GM12865 (cell line): Measurements from ENCODE around the gene CLASP1.
"Not testable (repeated sequence)": the region's sequence is repeated elsewhere in the genome, so short reads cannot be mapped to it uniquely, and the experiment has no call there.

Experiments used
- DNase-seq: peaks from one replicate; pipeline ENCODE4 v3.0.0; 2010; ENCODE audit warnings: low read depth
- H3K4me3 ChIP-seq: 2 replicates; pipeline ENCODE4 v1.5.1; 2011; ENCODE audit warnings: mild to moderate bottlenecking, low read depth, low read length, control low read depth
- CTCF ChIP-seq: IDR thresholded peaks from 2 replicates; pipeline ENCODE4 v1.5.1; 2011; ENCODE audit warnings: low read length, control low read depth, low read depth, inconsistent platforms; ENCODE audit not compliant: insufficient read depth; ENCODE audit errors: missing control alignments

Gene CLASP1

DNA sequence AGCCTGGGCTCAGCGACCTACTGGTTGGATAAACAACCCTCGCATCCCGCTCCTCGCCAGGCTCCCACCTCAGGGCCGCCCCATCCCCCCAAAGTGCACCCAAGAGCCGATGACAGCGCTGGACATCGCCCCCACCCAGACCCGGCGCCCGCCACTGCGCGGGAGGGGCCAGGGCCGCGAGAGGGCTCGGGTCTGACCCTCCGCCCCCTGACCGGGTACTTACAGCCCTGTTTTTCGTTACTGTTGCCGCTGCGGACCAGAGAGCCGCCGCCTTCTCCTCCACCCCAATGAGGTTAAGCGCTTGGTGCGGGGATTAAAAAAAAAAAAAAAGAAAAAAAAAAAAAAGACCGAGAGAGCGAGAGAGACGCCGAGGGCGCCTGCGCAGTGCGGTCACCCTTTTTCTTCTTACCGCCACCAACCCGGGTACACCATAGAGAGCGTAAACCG, at the start of gene CLASP1:
TSS of gene CLASP1 (minus strand) at position 314 of the 447 bp plus-strand sequence. CDS start 43,567 bp downstream, outside the sequence.
- DNase-seq = no peak

DNA sequence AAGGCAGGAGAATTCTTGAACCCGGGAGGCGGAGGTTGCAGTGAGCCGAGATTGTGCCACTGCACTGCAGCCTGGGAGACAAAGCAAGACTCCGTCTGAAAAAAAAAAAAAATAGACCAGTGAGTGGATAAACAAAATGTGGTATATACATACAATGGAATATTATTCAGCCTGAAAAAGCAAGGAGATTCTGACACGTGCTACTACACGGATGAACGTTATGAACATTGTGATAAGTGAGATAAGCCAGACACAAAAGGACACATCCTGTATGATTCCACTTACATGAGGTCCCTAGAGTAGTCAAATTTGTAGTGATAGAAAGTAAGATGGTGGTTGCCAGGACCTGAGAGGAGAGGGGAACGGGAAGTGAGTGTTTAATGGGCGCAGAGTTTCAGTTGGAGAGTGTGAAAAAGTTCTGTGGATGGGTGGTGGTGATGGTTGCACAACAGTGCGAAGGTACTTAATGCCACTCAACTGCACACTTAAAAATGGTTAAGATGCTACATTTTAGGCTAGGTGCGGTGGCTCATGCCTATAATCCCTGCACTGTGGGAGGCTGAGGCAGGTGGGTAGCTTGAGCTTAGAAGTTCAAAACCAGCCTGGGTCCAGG, 49.2 kb upstream of the CLASP1 start:
- no peak overlapping the region for H3K4me3 ChIP-seq
- DNase-seq = no peak
- TF ChIP-seq CTCF = no peak

More for the DNA sequence above, at the start of gene CLASP1:
- no peak for TF ChIP-seq CTCF
- peak within 1 kb of the TSS; percentile 96 for H3K4me3 ChIP-seq

GRCh38 chr2:121697108-121697631, 47.9 kb upstream of the CLASP1 start:
- H3K4me3 ChIP-seq = no peak overlapping the region
- no peak for DNase-seq
- TF ChIP-seq CTCF = no peak

DNA sequence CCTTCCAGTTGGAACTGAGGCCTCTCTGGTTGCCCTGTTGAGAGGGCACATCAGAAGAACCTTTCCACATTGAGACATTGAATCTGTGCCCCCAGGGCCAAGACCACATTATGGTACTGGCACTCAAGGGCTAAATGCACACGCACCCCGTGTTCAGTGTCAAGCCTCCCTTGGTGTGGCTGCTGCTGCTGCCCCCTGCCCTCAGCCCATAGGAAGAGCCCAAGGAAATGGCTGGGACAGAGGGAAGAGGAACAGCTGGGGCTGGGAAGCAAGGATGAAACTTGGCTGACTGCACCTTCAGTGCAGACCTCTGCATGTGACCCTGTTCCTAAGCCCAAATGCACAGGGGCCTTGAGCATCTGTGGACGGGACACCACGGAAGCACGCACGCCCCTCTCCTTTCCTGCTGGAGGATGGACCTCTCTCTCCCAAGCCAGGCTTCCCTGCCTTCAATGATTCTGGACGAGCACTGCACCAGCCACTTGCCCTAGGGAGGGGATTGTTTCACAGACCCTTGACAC, 47.2 kb upstream of the CLASP1 start:
- H3K4me3 ChIP-seq = no peak overlapping the region
- no peak for TF ChIP-seq CTCF
- no peak for DNase-seq

- no peak overlapping the region for H3K4me3 ChIP-seq
- TF ChIP-seq CTCF = no peak
- no peak for DNase-seq
Observed at GRCh38 chr2:121695171-121695451, 45.8 kb upstream of the CLASP1 start.

DNA sequence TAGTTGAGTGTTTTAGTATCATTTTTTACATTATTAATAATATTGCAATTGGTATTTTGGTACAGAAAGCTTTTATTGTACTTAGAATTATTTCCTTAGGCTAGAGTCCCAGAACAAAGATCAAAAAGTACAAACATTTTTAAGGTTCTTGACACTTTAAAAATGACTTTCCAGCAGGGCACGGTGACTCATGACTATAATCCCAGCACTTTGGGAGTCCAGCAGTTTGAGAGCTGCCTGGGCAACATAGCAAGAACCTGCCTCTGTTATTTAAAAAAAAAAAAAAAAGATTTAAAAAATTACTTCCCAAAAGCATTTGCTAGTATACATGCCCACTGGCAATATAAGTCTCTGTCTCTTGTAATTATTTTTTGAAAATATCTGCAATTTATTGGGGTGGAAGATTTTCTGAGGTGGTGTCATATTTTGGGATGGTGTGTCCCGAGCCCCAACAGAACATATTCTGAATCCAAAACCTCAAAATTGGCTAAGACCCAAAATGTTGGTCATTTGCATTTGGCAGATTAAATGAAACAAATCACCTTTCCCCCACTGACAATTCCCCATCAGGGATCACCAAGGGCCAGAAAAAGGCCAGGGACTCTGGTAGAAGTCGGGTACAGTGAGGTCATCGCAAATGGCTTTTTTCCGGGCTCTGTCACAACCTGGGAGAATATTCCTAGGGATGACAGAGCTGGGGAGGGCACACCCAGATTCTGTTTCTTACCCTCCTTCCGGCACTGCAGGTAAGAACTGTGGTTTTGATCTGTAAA, 45.3 kb upstream of the CLASP1 start:
- H3K4me3 ChIP-seq = no peak overlapping the region
- no peak for TF ChIP-seq CTCF
- DNase-seq = no peak

DNA sequence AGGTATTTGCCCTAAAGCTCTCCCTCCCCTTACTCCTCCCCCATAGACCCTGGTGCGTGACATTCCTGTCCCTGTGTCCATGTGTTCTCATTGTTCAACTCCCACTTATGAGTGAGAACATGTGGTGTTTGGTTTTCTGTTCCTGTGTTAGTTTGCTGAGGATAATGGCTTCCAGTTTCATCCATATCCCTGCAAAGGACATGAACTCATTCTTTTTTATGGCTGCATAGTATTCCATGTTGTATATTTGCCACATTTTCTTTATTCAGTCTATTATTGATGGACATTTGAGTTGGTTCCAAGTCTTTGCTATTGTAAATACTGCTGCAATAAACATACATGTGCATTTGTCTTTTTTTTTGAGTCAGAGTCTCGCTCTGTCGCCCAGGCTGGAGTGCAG, 41.3 kb upstream of the CLASP1 start:
- not testable (repeated sequence) for DNase-seq, H3K4me3 ChIP-seq
